OCI-LY3 (cell line): ENCODE measurements around the gene MIOX.

ENCODE experiments used
- H2AFZ ChIP-seq: fragments of 200-600, 300-600 bp; shearing (Covaris generic); 2 replicates; pipeline ENCODE4 v1.6.0; 2014; ENCODE audit warnings: antibody characterized with exemption, low read depth, low read length
- H3K27ac ChIP-seq: fragments of 200-600, 300-600 bp; sonication (generic); 2 replicates; pipeline ENCODE4 v1.5.1; 2014; ENCODE audit warnings: mild to moderate bottlenecking, low read length, moderate library complexity, mixed read lengths
- H3K27me3 ChIP-seq: fragments of 200-600, 300-600 bp; sonication (generic); 2 replicates; pipeline ENCODE4 v1.6.1; 2014; ENCODE audit warnings: low read depth, low read length, mixed read lengths
- H3K36me3 ChIP-seq: fragments of 200-600, 300-600 bp; sonication (generic); replicated peaks from 2 replicates; pipeline ENCODE3; 2014; ENCODE audit warnings: low read depth, low read length, mixed read lengths
- H3K4me1 ChIP-seq: fragments of 300-600, 200-600 bp; sonication (generic); 2 replicates; pipeline ENCODE4 v1.6.1; 2014; ENCODE audit warnings: low read length, mixed read lengths
- H3K4me2 ChIP-seq: fragments of 200-600, 300-600 bp; sonication (generic); 2 replicates; pipeline ENCODE4 v1.6.1; 2014; ENCODE audit warnings: low read length, mixed read lengths
- H3K4me3 ChIP-seq: fragments of 300-600, 200-600 bp; sonication (generic); 2 replicates; pipeline ENCODE4 v1.5.1; 2014; ENCODE audit warnings: antibody characterized with exemption, mild to moderate bottlenecking, low read length, moderate library complexity
- H3K79me2 ChIP-seq: fragments of 300-600, 200-600 bp; shearing (Covaris generic); 2 replicates; pipeline ENCODE4 v1.6.1; 2014; ENCODE audit warnings: mild to moderate bottlenecking, low read length, mixed read lengths
- H3K9ac ChIP-seq: fragments of 300-600, 200-600 bp; shearing (Covaris generic); 2 replicates; pipeline ENCODE4 v1.6.0; 2014; ENCODE audit warnings: mild to moderate bottlenecking, low read length, moderate library complexity
- H3K9me3 ChIP-seq: fragments of 200-600, 300-600 bp; shearing (Covaris generic); 2 replicates; pipeline ENCODE4 v1.6.1; 2014; ENCODE audit warnings: low read length, mixed read lengths; ENCODE audit not compliant: insufficient read depth
- H4K20me1 ChIP-seq: fragments of 200-600, 300-600 bp; sonication (generic); 2 replicates; pipeline ENCODE4 v1.6.1; 2016; ENCODE audit warnings: low read length, mixed read lengths; ENCODE audit not compliant: insufficient read depth
- CTCF ChIP-seq: fragments of 200-600, 300-600 bp; sonication (generic); IDR thresholded peaks from 2 replicates; pipeline ENCODE4 v1.5.1; 2014; ENCODE audit warnings: antibody characterized with exemption, low read length, low read depth
- EZH2phosphoT487 ChIP-seq: fragments of 200-600 bp; shearing (Covaris generic); IDR thresholded peaks from 2 replicates; pipeline ENCODE4 v1.6.1; 2018; ENCODE audit warnings: antibody characterized with exemption, mixed run types, low read depth

Gene MIOX

GRCh38 chr22:50483977-50484853, 2.4 kb upstream of the MIOX start:
- no peak overlapping the region for H3K27ac ChIP-seq
- H3K4me2 ChIP-seq = no peak overlapping the region
- no peak for TF ChIP-seq EZH2phosphoT487
- TF ChIP-seq CTCF = no peak
- no peaks in the 10 kb centered on the region for H3K9me3 ChIP-seq
- no peaks in the 10 kb centered on the region for H3K36me3 ChIP-seq
- peaks cover 6% of the 10 kb centered on the region; the same call in 1 of the 2 replicates for H3K4me1 ChIP-seq
- no peak overlapping the region for H3K4me3 ChIP-seq
- no peak overlapping the region for H2AFZ ChIP-seq
- H3K79me2 ChIP-seq = no peaks in the 10 kb centered on the region
- no peak overlapping the region for H3K9ac ChIP-seq
- no peaks in the 10 kb centered on the region for H3K27me3 ChIP-seq
- no peaks in the 10 kb centered on the region for H4K20me1 ChIP-seq

GRCh38 chr22:50485221-50486131, 1.2 kb upstream of the MIOX start:
- H3K9ac ChIP-seq = no peak overlapping the region
- H2AFZ ChIP-seq = no peak overlapping the region

GRCh38 chr22:50487290-50488005, 789 bp downstream of the MIOX start:
- Histone ChIP-seq H3K4me3 (peak overlapping the region; percentile 36; the same call in 1 of the 2 replicates), H3K9ac (no peak overlapping the region), H4K20me1 (no peaks in the 10 kb centered on the region), H3K27me3 (no peaks in the 10 kb centered on the region), H3K27ac (no peak overlapping the region), H3K4me2 (peak overlapping the region; percentile 48), H3K79me2 (no peaks in the 10 kb centered on the region), H3K4me1 (peaks cover 6% of the 10 kb centered on the region; the same call in 1 of the 2 replicates), H3K9me3 (no peaks in the 10 kb centered on the region), H3K36me3 (no peaks in the 10 kb centered on the region), H2AFZ (peak overlapping the region; percentile 83; the same call in 1 of the 2 replicates)
- TF ChIP-seq CTCF (no peak), EZH2phosphoT487 (no peak)

More at GRCh38 chr22:50485221-50486131, 1.2 kb upstream of the MIOX start:
- Histone ChIP-seq H3K27ac (no peak overlapping the region), H3K36me3 (no peaks in the 10 kb centered on the region), H3K4me2 (no peak overlapping the region), H4K20me1 (no peaks in the 10 kb centered on the region), H3K9me3 (no peaks in the 10 kb centered on the region), H3K79me2 (no peaks in the 10 kb centered on the region), H3K4me3 (no peak overlapping the region), H3K4me1 (peaks cover 6% of the 10 kb centered on the region; the same call in 1 of the 2 replicates), H3K27me3 (no peaks in the 10 kb centered on the region)
- TF ChIP-seq EZH2phosphoT487 = no peak
- TF ChIP-seq CTCF = no peak
